Stimulated activated CD4-positive, alpha-beta T cell treated with anti-CD3 and anti-CD28 coated beads, Interleukin-1b, Interleukin-23, amount 100 ng/mL, for 48 hours (primary cell): ENCODE results near the gene LRRC25.

Experiments used
- DNase-seq: peaks from one replicate; pipeline ENCODE4 v3.0.0-alpha.2; 2020

Gene LRRC25

DNA sequence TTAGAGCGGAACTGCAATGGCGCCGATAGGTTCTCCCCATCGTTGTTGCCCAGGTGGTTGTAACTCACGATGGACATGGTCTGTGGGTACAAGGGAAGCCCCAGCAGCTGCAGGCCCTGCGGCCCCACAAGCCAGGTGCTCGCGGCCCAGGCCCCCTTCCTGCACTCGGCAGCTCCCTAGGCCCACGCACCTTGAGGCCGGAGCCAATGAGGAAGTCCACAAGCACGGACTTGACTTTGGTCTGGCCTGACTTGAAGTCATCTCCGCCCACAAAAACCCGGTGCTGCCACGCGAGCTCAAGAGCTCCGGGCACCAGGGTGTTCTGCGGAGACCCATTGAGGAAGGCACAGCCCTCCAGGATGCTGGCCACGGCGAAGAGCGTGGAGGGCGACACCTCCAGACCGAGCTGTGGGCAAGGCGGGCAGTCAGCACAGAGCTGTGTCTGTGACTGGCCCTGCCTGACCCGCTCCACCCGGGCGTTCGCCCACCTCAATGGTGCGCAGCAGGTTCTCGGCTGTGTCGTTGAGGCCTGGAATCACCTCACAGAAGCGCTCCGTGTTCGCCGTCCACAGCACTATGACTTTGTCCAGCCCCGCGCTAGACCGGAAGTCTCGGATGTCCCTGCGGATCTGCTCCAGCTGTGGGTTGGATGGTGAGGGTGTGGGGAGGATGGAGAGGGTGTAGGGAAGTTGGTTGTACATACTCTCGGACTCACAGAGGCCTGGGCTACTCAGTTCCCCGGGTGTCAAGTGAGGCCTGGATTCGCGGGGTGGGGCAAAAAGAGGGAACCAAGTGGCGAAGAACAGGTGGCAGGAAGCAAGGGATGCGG, 38.6 kb upstream of the LRRC25 start:
- DNase-seq, result no peak

DNA sequence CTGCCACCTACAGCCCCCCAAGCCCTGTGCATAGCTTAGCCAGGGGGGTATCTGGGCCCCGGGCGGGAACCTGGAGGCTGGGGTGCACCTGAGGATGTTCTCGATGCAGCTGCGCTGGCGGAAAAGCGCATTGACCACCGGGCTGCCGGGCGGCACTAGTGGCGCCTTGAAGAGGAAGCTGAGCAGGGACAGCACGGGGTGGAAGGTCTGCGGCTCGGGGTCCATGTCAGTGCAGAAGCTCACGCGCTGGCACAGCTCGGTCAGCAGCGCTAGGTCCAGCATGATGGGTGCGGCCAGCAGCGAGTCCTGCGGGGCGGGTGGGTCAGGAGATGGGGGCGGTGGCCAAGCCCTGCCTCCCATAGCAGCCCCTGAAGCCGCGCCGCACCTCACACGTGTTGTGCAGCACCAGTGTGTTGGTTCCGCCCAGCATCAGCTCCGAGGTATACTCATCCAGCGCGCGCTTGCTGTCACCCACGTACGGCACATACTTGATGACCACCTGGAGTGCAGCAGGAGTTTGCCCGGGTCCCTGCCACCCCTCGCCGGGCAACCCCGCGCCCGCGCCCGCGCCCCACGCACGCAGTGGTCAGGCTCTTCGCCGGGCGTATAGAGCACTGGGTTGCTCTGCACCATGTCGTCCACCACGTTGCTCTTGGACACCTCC, 37.9 kb upstream of the LRRC25 start:
- DNase-seq, result no peak

DNA sequence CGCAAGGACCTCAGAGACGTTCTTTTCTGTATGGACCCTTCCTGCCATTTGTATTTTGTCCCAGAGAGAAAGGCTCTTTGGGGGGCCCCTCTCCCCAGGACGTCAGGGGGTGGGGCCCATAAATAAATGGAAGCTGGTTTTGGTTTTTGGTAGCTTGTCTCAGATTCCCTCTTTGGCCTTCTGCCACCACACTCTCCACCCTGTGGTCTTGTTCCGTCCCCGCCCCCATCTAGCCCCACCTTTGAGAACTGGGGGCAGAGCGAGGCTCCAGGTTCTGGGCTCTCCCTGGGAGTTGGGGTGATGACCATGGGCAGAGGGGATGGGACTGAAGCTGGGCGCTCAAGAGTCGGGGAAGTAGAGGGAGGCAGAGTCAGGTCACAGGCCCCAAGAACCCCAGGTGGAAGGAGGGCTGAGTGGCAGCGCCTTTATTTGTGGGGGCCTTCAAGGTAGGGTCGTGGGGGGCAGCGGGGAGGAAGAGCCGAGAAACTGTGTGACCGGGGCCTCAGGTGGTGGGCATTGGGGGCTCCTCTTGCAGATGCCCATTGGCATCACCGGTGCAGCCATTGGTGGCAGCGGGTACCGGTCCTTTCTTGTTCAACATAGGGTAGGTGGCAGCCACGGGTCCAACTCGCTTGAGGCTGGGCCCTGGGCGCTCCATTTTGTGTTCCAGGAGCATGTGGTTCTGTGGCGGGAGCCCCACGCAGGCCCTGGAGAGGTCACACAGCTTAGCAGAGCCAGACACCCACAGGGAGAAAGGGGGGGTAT, 37.2 kb upstream of the LRRC25 start:
- DNase-seq, result no peak

DNA sequence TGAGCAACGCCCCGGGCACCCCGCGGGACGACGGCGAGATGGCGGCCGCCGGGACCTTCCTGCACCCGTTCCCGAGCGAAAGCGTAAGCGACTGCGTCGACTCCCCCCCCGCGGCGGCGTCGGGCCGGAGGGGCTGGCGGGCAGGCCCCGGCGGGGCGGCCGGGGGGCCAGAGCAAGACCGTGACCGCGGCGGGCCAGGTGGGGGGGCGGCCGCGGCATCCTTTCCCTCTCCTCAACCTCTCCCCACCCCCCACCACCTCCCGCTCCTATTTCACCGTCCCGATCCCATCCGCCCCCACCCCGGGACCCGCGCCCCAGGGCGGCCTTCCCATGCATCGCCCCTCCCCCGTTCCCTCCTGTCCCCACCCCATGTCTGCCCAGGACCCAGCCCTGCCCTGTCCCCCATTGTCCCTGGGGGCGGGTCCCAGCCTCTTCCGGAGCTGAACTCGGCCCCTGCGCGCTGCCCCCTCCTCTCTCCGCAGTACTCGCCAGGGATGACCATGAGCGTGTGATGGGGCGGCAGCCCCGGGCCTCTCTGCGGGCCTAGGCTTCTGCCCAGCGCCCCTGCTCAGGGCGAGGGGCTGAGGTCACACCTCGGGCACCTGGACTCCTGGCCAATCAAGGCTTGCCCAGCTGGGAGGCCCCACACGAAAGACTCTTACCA, 36.4 kb upstream of the LRRC25 start:
- DNase-seq, result no peak

DNA sequence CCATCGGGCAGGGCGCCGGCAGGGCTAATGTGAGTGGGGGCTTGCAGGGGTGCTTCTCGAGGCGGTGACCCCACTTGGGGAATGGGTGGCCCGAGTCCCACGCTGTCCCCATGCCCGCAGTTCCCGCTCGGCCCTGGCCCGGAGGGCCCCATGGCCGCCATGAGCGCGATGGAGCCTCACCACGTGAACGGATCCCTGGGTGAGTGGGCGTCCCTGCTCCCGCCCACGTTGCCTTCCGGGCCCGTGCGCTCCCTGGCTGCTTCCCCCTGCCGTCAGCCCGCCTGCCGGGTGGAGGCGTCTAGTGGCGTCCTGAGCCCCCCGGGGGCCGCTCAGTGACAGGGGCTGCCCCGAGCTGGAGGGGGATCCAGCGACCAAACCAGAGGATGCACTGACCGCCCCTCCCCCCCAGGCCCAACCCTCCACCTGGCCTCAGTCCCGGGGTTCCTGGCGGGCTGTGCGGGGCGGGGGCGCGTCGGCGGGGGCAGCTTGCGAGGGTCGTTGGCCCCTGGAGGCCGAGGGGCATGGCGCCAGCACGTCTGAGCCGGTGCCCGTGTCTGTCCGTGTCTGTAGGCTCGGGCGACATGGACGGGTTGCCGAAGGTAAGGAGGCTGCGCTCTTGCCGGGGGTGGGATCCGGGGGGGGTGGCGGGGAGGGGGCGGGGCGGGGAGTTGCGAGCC, 35.7 kb upstream of the LRRC25 start:
- no peak for DNase-seq

DNA sequence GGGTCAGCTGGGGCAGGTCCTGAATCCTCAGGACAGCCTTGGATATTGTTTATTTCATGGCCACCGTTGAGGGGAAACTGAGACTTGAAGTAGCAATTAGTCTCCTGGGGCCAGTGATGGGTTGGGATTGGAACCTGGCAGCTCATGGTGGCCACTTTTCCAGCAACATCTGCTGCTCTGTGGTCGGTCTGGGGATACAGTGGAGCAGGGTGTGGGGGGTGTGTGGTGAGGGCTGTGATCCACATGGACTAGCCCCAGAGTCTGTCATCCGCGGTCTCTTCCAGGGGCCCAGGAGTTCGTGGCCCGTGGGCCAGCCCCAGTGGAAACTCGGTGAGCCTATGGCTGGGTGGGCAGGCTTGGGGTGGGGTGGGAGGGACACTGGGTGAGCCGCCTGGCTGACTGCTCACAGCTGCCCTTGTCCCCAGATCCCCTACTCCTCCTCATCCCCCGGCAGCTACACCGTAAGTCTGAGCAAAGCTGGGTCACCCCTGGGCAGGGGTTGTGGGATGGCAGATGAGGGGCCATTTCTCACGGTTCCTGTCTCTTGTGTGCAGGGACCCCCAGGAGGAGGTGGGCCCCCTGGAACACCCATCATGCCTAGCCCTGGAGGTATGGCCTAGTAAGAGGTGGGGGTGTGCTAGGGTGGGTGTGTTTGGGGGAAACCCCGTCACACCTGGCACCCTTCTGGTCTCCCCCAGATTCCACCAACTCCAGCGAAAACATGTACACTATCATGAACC, 35.0 kb upstream of the LRRC25 start:
- DNase-seq, result no peak

DNA sequence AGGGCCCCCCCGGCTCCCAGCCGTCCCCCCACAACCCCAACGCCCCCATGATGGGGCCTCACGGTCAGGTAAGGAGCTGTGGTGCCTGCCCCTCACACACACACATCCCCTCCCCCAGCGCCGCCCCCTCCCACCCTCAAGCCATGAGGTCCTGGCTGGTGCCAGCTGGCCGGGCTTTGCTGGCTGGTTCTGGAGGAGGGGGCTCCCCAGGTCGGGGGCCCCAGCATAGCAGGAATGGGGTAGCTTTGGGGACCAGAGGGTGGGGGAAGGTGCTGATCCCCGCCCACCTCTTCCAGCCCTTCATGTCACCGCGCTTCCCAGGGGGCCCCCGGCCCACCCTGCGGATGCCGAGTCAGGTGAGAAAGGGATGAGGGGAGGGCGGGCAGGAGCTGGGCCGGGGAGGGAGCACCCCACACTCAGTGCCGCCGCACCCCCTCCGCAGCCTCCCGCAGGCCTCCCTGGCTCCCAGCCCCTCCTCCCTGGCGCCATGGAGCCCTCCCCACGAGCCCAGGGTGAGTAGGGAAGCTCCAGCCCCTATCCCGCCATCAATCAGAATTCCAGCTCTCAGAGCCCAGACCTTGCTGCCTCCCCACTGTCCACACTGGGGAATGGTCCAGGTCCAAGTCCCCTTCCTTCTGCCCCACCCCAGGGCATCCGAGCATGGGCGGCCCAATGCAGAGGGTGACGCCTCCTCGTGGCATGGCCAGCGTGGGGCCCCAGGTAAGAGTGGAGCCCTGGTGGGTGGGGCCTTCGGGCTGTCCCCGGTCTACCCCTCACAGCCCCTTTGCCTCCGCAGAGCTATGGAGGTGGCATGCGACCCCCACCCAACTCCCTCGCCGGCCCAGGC, 34.2 kb upstream of the LRRC25 start:
- no peak for DNase-seq

DNA sequence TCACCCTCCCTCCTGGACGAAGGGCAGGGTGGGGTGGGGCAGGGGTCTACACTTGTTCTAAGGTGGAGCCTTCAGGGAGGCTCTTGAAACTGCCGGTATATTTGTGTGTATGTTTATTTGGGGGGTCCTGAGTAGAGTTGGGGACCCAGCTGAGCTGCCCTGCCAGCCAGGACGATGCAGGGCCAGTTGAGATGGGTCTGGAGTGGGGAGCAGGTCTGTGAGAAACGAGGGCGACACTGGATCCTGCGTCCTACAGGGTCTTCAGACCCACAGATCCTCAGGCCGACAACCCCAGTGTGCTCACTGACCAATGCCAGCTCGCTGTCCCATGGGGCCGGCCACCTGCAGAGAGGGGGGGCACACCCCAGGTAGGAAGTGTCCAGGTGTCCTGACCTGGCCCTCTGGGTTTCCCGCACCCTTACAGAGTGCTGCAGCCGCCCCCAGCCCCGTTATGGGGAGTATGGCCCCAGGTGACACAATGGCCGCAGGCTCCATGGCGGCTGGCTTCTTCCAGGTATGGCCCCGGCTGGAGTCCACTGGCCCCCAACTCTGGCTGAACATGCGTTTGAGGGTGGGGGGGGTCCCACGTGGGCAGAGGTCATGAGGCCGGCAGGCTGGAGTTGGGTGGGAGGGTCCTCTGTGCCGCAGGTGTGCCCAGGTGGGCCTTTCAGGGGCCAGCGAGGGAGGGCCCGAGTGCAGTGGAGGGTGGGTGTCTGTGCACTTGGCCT, 33.2 kb upstream of the LRRC25 start:
- no peak for DNase-seq

DNA sequence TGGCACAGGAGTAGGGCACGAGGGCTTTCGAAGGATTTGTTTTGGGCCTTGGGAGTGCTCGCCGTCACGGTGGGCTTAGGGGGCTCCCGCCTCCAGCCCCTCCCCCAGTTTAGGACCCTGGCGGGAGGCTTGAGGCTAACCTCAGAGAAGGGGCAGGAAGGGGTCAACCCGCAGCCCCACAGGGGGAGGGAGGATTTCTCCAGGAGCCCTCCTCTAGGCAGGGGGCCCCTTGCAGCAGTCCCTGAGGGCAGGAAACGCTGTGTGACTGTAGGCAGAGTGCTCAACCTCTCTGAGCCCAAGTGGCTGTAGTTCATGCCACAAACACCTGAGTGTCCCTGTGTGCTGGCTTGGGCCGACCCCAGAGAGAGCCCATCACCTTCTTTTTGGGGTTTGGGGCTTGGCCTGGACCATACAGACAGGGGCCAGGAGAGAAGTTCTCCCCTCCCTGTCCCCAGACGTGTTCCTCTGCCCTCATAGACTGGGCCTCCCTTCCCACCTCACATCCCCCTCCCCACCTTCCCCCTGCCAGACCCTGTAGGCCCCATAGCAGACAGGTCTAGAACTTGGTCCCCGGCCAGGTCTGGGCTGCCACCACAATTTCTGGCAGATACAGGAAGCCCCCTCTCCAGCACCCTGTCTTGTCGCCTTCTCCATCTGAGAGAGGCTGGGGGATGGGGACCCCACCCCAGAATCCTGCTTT, 32.4 kb upstream of the LRRC25 start:
- DNase-seq, result no peak

DNA sequence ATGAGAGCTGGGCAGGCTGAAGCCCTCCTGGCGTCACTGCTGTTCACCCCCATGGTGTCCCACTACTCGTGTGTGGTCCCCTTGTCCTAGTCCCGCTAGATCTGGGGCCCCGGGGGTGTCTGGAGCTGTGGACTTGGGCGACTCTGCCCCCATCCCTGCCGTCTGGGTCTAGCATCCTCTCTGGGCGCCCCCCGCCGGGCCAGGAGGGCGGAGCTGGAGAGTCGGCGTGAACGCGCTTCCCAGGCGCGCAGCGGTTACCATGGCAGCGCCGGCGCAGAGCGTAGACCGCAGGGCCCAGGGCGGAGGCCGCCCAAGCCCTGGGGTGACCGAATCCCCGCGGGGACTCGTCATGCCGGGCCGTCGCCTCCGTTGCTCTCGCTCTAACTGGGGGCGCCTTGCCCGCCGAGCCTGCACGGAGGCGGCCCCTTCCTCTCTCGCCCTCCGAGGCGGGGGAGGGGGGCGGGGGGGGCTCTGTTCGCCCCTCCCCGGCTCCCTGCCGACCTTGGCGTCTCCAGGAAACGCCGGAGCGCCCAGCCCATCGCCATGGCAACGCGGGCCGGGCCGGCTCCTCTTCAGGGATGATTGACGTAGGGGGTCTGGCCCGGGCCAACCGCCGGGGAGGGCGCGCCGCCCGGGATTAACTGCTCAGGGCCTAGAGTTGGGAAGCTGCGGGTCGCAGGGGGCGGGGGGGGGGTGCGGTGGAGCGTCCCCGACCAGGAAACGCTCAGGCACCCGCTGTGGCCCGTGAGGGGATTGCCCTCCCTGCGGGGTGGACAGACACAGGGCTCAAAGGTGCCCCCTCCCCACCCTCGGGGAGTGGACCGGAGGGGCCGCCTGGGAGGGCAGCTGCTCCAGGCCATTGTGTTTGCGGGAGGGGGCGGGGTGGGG, 31.6 kb upstream of the LRRC25 start:
- DNase-seq, result peak; percentile 75

DNA sequence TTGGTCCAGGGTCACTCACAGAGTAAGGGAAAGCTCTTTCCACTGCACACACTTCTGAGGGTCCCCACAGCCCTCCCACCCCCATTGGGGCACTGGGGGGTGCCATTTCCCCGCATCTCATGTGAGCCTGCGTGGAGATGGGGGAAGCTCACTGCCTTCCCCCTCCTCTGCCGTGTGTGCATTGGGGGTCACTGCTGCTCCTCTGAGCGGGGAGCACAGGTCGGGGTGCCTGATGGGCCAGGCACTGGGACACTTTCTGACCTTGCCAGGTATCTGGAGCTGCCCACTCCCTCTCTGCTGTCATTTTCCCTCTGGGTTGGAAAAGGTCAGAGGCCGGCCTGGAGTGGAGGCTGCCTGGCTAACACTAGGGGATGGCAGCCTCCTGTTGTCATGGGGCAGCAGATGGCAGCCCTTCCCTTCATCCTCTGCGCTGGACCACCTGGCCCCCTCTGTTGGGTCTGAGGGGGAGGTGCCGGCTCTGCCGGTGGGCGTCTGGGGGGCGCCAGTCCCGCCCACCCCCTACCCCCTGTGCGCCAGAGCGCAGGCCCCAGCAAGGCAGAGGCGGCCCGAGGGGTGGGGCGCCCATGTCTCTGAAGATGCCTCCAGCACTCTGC, 30.9 kb upstream of the LRRC25 start:
- no peak for DNase-seq

DNA sequence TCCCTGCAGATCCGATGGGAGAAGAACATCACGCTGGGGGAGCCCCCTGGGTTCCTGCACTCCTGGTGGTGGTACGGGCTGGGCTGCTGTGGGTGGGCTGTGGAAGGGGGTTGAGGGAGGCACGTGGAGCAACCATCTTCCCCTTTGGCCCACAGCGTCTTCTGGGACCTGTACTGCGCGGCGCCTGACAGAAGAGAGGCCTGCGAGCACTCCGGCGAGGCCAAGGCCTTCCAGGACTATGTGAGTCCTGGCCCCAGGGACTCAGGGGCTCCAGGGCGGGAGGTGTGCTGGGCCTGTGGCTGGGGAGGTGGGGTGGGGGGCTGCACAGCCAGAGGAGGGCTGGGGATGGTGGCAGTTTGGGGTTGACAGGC, 30.3 kb upstream of the LRRC25 start:
- DNase-seq, result no peak

DNA sequence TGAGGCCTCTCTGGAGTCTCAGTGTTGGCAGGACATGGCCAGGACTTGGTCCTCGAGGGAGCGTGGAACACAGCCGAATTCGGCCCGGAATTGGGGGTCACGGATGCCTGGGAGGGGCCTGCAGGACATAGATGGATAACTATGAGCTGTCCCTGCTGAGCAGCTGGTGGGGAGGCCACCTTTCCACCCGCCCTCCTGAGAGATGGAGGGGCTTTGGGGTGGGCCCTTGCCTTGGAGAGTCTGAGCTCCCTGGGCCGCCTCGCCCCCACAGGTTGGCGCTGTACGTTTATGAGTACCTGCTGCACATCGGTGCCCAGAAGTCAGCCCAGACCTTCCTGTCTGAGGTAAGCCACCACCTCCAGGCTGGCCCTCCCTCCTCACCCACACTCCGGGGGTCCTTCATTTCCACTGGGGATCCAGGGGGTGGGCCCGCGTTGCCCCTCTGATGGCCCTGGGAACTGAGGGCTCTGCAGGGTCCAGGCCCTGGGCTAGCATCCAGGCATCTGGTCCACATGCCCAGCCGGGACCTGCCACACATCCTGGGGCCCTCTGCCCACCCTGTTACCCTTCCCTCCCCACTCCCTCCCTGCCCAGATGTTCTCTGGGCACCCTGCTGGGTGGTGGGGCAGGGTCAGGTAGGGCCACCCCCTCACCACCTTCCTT, 29.8 kb upstream of the LRRC25 start:
- DNase-seq, result no peak

DNA sequence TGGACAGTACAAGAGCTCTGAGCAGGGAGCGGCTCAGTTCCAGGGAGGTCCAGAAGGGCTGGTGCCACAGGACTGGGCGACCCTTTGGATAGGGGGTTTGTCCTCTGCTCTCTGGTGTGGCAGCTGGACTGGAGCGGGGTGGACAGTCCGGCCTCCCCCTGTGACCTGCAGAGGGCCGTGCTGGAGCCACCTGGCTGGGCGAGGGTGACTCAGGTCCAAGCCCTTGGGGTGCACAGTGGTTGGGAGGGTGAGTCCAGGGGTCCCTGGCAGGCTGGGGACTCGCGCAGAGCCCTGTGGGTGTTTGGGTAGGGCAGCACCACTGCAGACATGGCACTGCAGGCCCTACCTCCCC, 29.0 kb upstream of the LRRC25 start:
- DNase-seq, result no peak

DNA sequence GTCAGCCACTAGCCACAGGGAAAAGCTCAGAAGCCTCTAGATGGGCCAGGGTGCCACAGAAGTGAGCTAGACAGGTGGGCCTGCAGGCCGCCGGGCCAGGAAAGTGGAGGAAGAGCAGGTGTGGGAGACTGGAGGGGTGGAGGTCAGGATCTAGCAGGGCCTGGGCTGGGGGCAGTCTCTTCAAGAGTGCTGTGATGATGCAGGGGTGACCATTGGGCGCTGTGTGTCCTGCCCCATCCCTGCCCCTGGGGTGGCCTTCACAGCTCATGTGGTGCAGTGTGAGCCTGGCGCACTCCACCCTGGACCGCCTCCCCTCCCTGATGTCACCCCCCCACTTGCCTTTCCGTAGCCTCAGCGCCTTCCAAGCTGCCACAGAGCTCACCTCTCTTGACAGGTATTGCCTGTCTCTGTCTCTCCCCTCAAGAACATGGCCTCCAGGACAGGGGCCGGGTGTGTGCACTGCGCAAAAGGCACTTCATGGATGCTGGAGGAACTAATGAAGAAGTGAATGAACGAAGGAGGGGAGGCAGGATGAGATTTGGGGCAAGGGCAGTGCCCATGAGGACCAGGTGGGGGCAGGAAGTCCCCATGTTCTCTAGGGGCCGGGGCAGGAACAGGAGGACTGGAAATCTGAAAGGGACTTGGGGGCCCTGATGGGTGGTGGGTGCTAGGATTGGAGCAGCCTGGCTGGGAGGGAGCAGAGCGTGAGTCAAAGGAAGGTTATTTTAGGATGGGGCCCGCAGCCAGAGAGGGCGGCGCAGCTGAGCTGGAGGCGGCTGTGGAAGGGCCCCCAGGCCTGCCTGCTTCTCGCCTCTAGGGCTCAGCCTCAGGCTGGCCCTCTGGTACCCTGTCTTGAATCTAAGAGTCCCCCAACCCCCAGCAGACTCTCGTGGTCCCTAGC, 28.3 kb upstream of the LRRC25 start:
- no peak for DNase-seq

DNA sequence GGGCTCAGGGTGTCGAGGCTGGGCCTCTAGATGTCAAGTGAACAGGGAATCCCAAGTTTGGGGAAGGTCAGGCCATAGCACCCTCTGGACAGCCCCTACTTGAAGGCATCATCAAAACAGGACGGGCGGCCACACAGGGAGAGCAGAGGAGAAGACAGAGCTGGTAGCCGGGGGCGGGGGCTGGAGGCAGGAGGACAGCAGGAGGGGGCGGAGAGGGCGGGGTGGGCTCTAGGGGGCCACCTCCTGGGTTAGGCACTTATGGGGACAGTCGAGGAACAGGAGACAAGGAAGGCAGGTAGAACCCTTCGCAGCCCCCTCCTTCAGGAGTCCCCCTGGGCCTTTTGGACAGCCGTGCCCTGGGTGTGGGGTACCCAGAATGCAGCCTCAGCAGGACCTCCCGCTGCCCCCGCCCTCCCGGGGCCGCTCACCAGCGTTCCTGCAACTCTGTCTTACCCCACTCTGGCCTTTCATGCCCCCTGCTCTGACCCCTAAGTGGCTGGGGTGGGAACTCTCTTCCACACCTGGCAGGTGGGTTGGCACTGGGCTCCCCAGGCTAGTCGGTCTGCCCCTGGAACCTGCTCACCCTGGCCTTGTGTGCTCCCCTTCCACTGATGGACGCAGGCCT, 27.6 kb upstream of the LRRC25 start:
- DNase-seq, result no peak
